Hepatocyte (in vitro differentiated cells): ENCODE results near the gene GLIS2. TPM values are rescaled to one million over a fixed set of nuclear protein-coding genes. Genes with fewer than 3 reads are reported as not detected.

Experiments used
- DNase-seq: peaks from one replicate; pipeline ENCODE4 v3.0.0-alpha.2; 2016; ENCODE audit warnings: low spot score
- H2AFZ ChIP-seq: fragments of 200-600 bp; sonication (generic); 2 replicates; pipeline ENCODE4 v1.6.0; 2016; ENCODE audit warnings: antibody characterized with exemption, mild to moderate bottlenecking
- H3K27ac ChIP-seq: fragments of 200-600 bp; sonication (generic); 2 replicates; pipeline ENCODE4 v1.5.1; 2016; ENCODE audit warnings: mild to moderate bottlenecking
- H3K27me3 ChIP-seq: fragments of 200-600 bp; sonication (generic); 2 replicates; pipeline ENCODE4 v1.6.1; 2016
- H3K36me3 ChIP-seq: fragments of 200-600 bp; sonication (generic); replicated peaks from 2 replicates; pipeline ENCODE4 v1.5.1; 2016; ENCODE audit warnings: low read depth; ENCODE audit not compliant: insufficient read depth
- H3K4me1 ChIP-seq: fragments of 200-600 bp; sonication (generic); 2 replicates; pipeline ENCODE4 v1.5.1; 2016; ENCODE audit warnings: mild to moderate bottlenecking, moderate library complexity; ENCODE audit not compliant: insufficient read depth
- H3K4me2 ChIP-seq: fragments of 200-600 bp; sonication (generic); 2 replicates; pipeline ENCODE4 v1.6.0; 2016
- H3K4me3 ChIP-seq: fragments of 200-600 bp; sonication (generic); 2 replicates; pipeline ENCODE4 v1.5.1; 2016; ENCODE audit warnings: mild to moderate bottlenecking
- H3K79me2 ChIP-seq: fragments of 200-600 bp; sonication (generic); 2 replicates; pipeline ENCODE4 v1.6.0; 2017; ENCODE audit warnings: mild to moderate bottlenecking
- H3K9me2 ChIP-seq: fragments of 200-600 bp; sonication (generic); replicated peaks from 2 replicates; pipeline ENCODE4 v1.6.0; 2017; ENCODE audit warnings: mild to moderate bottlenecking; ENCODE audit not compliant: insufficient read depth
- H3K9me3 ChIP-seq: fragments of 200-600 bp; sonication (generic); 2 replicates; pipeline ENCODE4 v1.5.1; 2016; ENCODE audit warnings: low read depth, mild to moderate bottlenecking
- H4K20me1 ChIP-seq: fragments of 200-600 bp; sonication (generic); 2 replicates; pipeline ENCODE4 v1.6.0; 2016; ENCODE audit warnings: mild to moderate bottlenecking; ENCODE audit not compliant: insufficient read depth, poor library complexity, severe bottlenecking
- EZH2 ChIP-seq: fragments of 200-600 bp; sonication (generic); IDR thresholded peaks from 2 replicates; pipeline ENCODE4 v1.6.1; 2016; ENCODE audit warnings: antibody characterized with exemption, mild to moderate bottlenecking, borderline replicate concordance
- EZH2phosphoT487 ChIP-seq: fragments of 200-600 bp; sonication (generic); IDR thresholded peaks from one replicate; pipeline ENCODE4 v1.6.1; 2018; ENCODE audit warnings: antibody characterized with exemption, mild to moderate bottlenecking, low read depth, moderate library complexity; ENCODE audit not compliant: unreplicated experiment, severe bottlenecking
- WGBS: methylation state at CpG from one replicate; pipeline ENCODE4 v1.1.6; 2016; ENCODE audit warnings: low lambda C conversion rate; ENCODE audit errors: missing lambda C conversion rate; 5-methylcytosine and 5-hydroxymethylcytosine counted together
- polyA plus RNA-seq: library from polyadenylated mRNA; unstranded; fragments of >200 nt; fragmentation: Nextera tagmentation; extraction: Ambion mirVana; gene quantifications from 2 replicates; pipeline ENCODE4 v1.2.1, GENCODE V29; 2016
- total RNA-seq: library from RNA; depleted of rRNA; stranded (reverse); fragments of >200 nt; gene quantifications from 2 replicates; pipeline ENCODE4 v1.2.3, GENCODE V29; 2014
- TF ChIP-seq, protein P1 (sequence below): fragments of 200-600 bp; sonication (generic); IDR thresholded peaks from 2 replicates; pipeline ENCODE4 v1.5.1; 2016; ENCODE audit warnings: antibody characterized with exemption, mild to moderate bottlenecking; ENCODE audit not compliant: poor library complexity

GLIS2 gene
- total and polyA plus RNA-seq, 2 experiments from 2014 or later = 3.6 to 11.3 TPM

- Histone ChIP-seq H4K20me1 (no peaks in the 10 kb centered on the region), H3K27me3 (no peaks in the 10 kb centered on the region), H3K9me2 (no peaks in the 10 kb centered on the region), H3K36me3 (no peaks in the 10 kb centered on the region), H3K79me2 (peaks cover 52% of the 10 kb centered on the region), H3K4me2 (peak overlapping the region; percentile 96), H3K9me3 (no peaks in the 10 kb centered on the region), H3K27ac (peak overlapping the region; percentile 95), H3K4me3 (peak overlapping the region; percentile 95), H3K4me1 (peaks cover 6% of the 10 kb centered on the region), H2AFZ (peak overlapping the region; percentile 98)
- TF ChIP-seq, protein P1, sequence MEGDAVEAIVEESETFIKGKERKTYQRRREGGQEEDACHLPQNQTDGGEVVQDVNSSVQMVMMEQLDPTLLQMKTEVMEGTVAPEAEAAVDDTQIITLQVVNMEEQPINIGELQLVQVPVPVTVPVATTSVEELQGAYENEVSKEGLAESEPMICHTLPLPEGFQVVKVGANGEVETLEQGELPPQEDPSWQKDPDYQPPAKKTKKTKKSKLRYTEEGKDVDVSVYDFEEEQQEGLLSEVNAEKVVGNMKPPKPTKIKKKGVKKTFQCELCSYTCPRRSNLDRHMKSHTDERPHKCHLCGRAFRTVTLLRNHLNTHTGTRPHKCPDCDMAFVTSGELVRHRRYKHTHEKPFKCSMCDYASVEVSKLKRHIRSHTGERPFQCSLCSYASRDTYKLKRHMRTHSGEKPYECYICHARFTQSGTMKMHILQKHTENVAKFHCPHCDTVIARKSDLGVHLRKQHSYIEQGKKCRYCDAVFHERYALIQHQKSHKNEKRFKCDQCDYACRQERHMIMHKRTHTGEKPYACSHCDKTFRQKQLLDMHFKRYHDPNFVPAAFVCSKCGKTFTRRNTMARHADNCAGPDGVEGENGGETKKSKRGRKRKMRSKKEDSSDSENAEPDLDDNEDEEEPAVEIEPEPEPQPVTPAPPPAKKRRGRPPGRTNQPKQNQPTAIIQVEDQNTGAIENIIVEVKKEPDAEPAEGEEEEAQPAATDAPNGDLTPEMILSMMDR = peak; percentile 9
- TF ChIP-seq EZH2phosphoT487 (no peak), EZH2 (no peak)
- peak; percentile 95 for DNase-seq
- under 1% methylated on average over 52 of the region's 72 CpGs for WGBS
These were observed 44.4 kb upstream of the GLIS2 start for GRCh38 chr16:4271176-4272113.

- peaks cover 43% of the 10 kb centered on the region for H3K79me2 ChIP-seq
- no peaks in the 10 kb centered on the region for H3K9me3 ChIP-seq
- H3K27me3 ChIP-seq = no peaks in the 10 kb centered on the region
- H2AFZ ChIP-seq = peak overlapping the region; percentile 98
- peak overlapping the region; percentile 95 for H3K27ac ChIP-seq
- peak overlapping the region; percentile 96 for H3K4me2 ChIP-seq
- no peaks in the 10 kb centered on the region for H4K20me1 ChIP-seq
- DNase-seq = peak; percentile 65
- under 1% methylated on average over 42 of the region's 79 CpGs for WGBS
- H3K36me3 ChIP-seq = no peaks in the 10 kb centered on the region
- H3K4me3 ChIP-seq = peak overlapping the region; percentile 95
- no peaks in the 10 kb centered on the region for H3K9me2 ChIP-seq
- TF ChIP-seq, protein P1 = no peak
- TF ChIP-seq EZH2phosphoT487 = no peak
- no peak for TF ChIP-seq EZH2
- H3K4me1 ChIP-seq = peaks cover 6% of the 10 kb centered on the region
These were observed 43.5 kb upstream of the GLIS2 start for GRCh38 chr16:4272114-4272956.

GRCh38 chr16:4273858-4274311 is 42.0 kb upstream of the GLIS2 start:
- Histone ChIP-seq H3K4me1 (peaks cover 6% of the 10 kb centered on the region), H3K36me3 (no peaks in the 10 kb centered on the region), H3K9me2 (no peaks in the 10 kb centered on the region), H3K27me3 (no peaks in the 10 kb centered on the region), H3K27ac (peak overlapping the region; percentile 95), H3K4me2 (peak overlapping the region; percentile 96), H4K20me1 (no peaks in the 10 kb centered on the region), H3K4me3 (peak overlapping the region; percentile 47), H3K79me2 (peaks cover 28% of the 10 kb centered on the region), H2AFZ (peak overlapping the region; percentile 98), H3K9me3 (no peaks in the 10 kb centered on the region)
- TF ChIP-seq, protein P1 = peak; percentile 51
- no peak for TF ChIP-seq EZH2
- TF ChIP-seq EZH2phosphoT487 = no peak
- WGBS = 5% methylated on average over 25 of the region's 25 CpGs
- DNase-seq = peak; percentile 75
